Panc1 (cell line): ENCODE data around the gene DCLK2. TPM values are rescaled to one million over a fixed set of nuclear protein-coding genes. Genes with fewer than 3 reads are reported as not detected.

Source experiments
- ATAC-seq: fragments of 200-7000 bp; cut with Tn5 transposase; 2 replicates; pipeline ENCODE4 v1.9.1; 2020; ENCODE audit warnings: mild to moderate bottlenecking, moderate library complexity
- BruUV-seq: library from RNA; stranded (reverse); fragments of 400-500 nt; replicated peaks from 2 replicates; lab custom pipeline; 2021; lab: Mats Ljungman, UMichigan
- CTCF ChIA-PET: fragments of 300-600 bp; sonication (Branson Sonifier 250); formaldehyde crosslinking; loops from one replicate; lab custom pipeline; 2022; ENCODE audit warnings: antibody characterized with exemption; lab: Charles Lee
- POLR2A ChIA-PET: fragments of 300-600 bp; sonication (Branson Sonifier 250); formaldehyde crosslinking; loops from one replicate; lab custom pipeline; 2022; ENCODE audit warnings: antibody characterized with exemption; lab: Charles Lee
- DNase-seq: peaks from one replicate; pipeline ENCODE4 v3.0.0-alpha.2; 2010; ENCODE audit warnings: low read depth, low spot score
- H3K27ac ChIP-seq: 2 replicates; pipeline ENCODE4 v1.5.1; 2011; ENCODE audit warnings: mild to moderate bottlenecking, low read length, inconsistent platforms
- H3K27me3 ChIP-seq: fragments of 200-500 bp; sonication (Bioruptor generic); 2 replicates; pipeline ENCODE4 v1.6.0; 2014; ENCODE audit warnings: low read length, inconsistent platforms; ENCODE audit not compliant: control insufficient read depth, insufficient read depth
- H3K36me3 ChIP-seq: fragments of 200-500 bp; sonication (Bioruptor generic); 2 replicates; pipeline ENCODE4 v1.5.1; 2014; ENCODE audit warnings: inconsistent platforms, mild to moderate bottlenecking, low read length, moderate library complexity; ENCODE audit not compliant: control insufficient read depth, insufficient read depth
- H3K4me1 ChIP-seq: 2 replicates; pipeline ENCODE4 v1.5.1; 2011; ENCODE audit warnings: inconsistent platforms, mild to moderate bottlenecking, low read length, moderate library complexity; ENCODE audit not compliant: control insufficient read depth, insufficient read depth
- H3K4me3 ChIP-seq, 2 experiments: 2 replicates each; pipeline ENCODE4 v1.5.1; 2011 to 2012; ENCODE audit warnings: low read depth in 2 of 2, low read length in 2 of 2, mild to moderate bottlenecking in 2 of 2, inconsistent platforms in 1 of 2, moderate library complexity in 1 of 2
- H3K9me3 ChIP-seq: fragments of 200-500 bp; sonication (Bioruptor generic); 2 replicates; pipeline ENCODE4 v1.5.1; 2014; ENCODE audit warnings: low read depth, mild to moderate bottlenecking, inconsistent platforms, low read length, moderate library complexity; ENCODE audit not compliant: control insufficient read depth, insufficient read depth
- CTCF ChIP-seq: fragments of 450-650 bp; IDR thresholded peaks from 2 replicates; pipeline ENCODE4 v1.5.1; 2017; ENCODE audit warnings: mild to moderate bottlenecking
- POLR2AphosphoS5 ChIP-seq: IDR thresholded peaks from 2 replicates; pipeline ENCODE4 v1.6.1; 2012; ENCODE audit warnings: mild to moderate bottlenecking, low read depth, low read length, moderate library complexity
- REST ChIP-seq, 2 experiments: IDR thresholded peaks; 2 replicates each; pipeline ENCODE4 v1.6.1; 2011 to 2012; ENCODE audit warnings: low read depth in 2 of 2, control low read depth in 1 of 2, low read length in 1 of 2, mild to moderate bottlenecking in 1 of 2, moderate library complexity in 1 of 2; ENCODE audit not compliant: insufficient read depth in 1 of 2
- SIN3A ChIP-seq: IDR thresholded peaks from 2 replicates; pipeline ENCODE4 v1.6.1; 2012; ENCODE audit warnings: low read depth, mild to moderate bottlenecking, low read length, moderate library complexity, borderline replicate concordance; ENCODE audit not compliant: insufficient read depth
- TCF7L2 ChIP-seq: IDR thresholded peaks from 2 replicates; pipeline ENCODE4 v1.6.1; 2011; ENCODE audit warnings: mild to moderate bottlenecking, low read depth, low read length, inconsistent platforms
- in situ Hi-C: cut with HindIII; loops from 2 replicates; pipeline ENCODE4 v1.10.0; 2016; ENCODE audit warnings: low sequenced_read_pairs, low pct_unique_long_range_greater_than_20kb
- intact Hi-C: fragments of 100-400 bp; cut with micrococcal nuclease; formaldehyde crosslinking; loops from one replicate; pipeline ENCODE4 v1.10.0; 2022; ENCODE audit not compliant: unreplicated experiment
- total RNA-seq: library from RNA; stranded (reverse); gene quantifications from one replicate; pipeline ENCODE4 v1.2.1, GENCODE V29; 2021; ENCODE audit not compliant: unreplicated experiment

DCLK2 gene
- total RNA-seq, 1 experiment from 2014 or later, result 9.5 TPM

- H3K4me1 ChIP-seq, result no peaks in the 10 kb centered on the region
- ATAC-seq (no peak), DNase-seq (no peak)
- no peaks in the 10 kb centered on the region for H3K36me3 ChIP-seq
- TF ChIP-seq TCF7L2, result no peak
- no peak for TF ChIP-seq CTCF
- TF ChIP-seq SIN3A, result no peak
- no peak for TF ChIP-seq REST (IDR thresholded peaks at IDR 0.05; ENCODE audit: insufficient read depth in 1 of 2, low read depth in 2 of 2, low read length in 1 of 2)
- TF ChIP-seq POLR2AphosphoS5, result no peak
- no TSS peak for BruUV-seq
- H3K9me3 ChIP-seq, result no peaks in the 10 kb centered on the region
- no peak overlapping the region for H3K4me3 ChIP-seq
- intact Hi-C loops, result no loop called here
- no peak overlapping the region for H3K27ac ChIP-seq
- in situ Hi-C loops, result no loop called here
- ChIA-PET POLR2A (no interaction called here), CTCF (no interaction called here)
- H3K27me3 ChIP-seq, result no peaks in the 10 kb centered on the region
These were observed 74.5 kb downstream of the DCLK2 start for GRCh38 chr4:150152766-150153165.

- BruUV-seq, result no TSS peak
- POLR2A ChIA-PET, result no interaction called here
- Histone ChIP-seq H3K4me3 (no peak overlapping the region), H3K4me1 (no peaks in the 10 kb centered on the region), H3K36me3 (no peaks in the 10 kb centered on the region), H3K27ac (no peak overlapping the region), H3K9me3 (no peaks in the 10 kb centered on the region), H3K27me3 (no peaks in the 10 kb centered on the region)
- TF ChIP-seq SIN3A, result no peak
- no peak for TF ChIP-seq TCF7L2
- no peak for TF ChIP-seq REST (IDR thresholded peaks at IDR 0.05; ENCODE audit: insufficient read depth in 1 of 2, low read depth in 2 of 2, low read length in 1 of 2)
- TF ChIP-seq CTCF, result no peak
- no peak for TF ChIP-seq POLR2AphosphoS5
- CTCF ChIA-PET, result no interaction called here
- in situ Hi-C loops (no loop called here), intact Hi-C loops (no loop called here)
- ATAC-seq, result no peak
- DNase-seq, result no peak
These were observed 77.1 kb downstream of the DCLK2 start for GRCh38 chr4:150155391-150155790.
